ENCODE data around the gene ACO1.

ACO1 gene

GRCh38 chr9:32426278-32426939 lies 42.0 kb downstream of the ACO1 start (continued):
- TF ChIP-seq ZBTB11 (tag by site-specific recombination; conservative IDR thresholded peaks at IDR 0.05; ENCODE audit: low read depth) (no peak), ZNF654 (tag by site-specific recombination; IDR thresholded peaks at IDR 0.05; ENCODE audit: low read depth) (no peak), ZNF48 (tag by site-specific recombination; IDR thresholded peaks at IDR 0.05) (no peak), ZNF391 (tag by site-specific recombination; IDR thresholded peaks at IDR 0.05; ENCODE audit: borderline replicate concordance, low read depth) (no peak), ZNF585B (tag by site-specific recombination; IDR thresholded peaks at IDR 0.05) (no peak), ZBTB7A (tag by site-specific recombination; IDR thresholded peaks at IDR 0.05; ENCODE audit: low read depth) (no peak), ZNF302 (tag by site-specific recombination; IDR thresholded peaks at IDR 0.05; ENCODE audit: low read depth) (no peak), PRDM6 (tag by site-specific recombination; IDR thresholded peaks at IDR 0.05) (no peak)

- Histone ChIP-seq H3K9me3 (ENCODE audit: control insufficient read depth, insufficient read depth, low read depth, low read length) (no peaks in the 10 kb centered on the region), H3K4me1 (ENCODE audit: control insufficient read depth, insufficient read depth, low read length) (no peaks in the 10 kb centered on the region), H3K36me3 (ENCODE audit: control insufficient read depth in 2 of 2, insufficient read depth in 1 of 2, low read length in 2 of 2) (peaks cover 6 to 79% of the 10 kb centered on the region in 2 experiments; a peak in 2 of 3 replicates), H3K4me3 (ENCODE audit: low read depth, low read length) (no peak overlapping the region), H3K27ac (ENCODE audit: extremely low read depth, low read depth, low read length) (no peak overlapping the region)
- CTCF ChIA-PET = interaction anchor here (1.0 kb wide), 1 partner anchor 11 kb away, joined by 5 read pairs; no protein-coding TSS in a partner anchor
- POLR2A ChIA-PET = no interaction called here
- TF ChIP-seq ZNF292 (tag by site-specific recombination; IDR thresholded peaks at IDR 0.05; ENCODE audit: borderline replicate concordance, low read depth) (no peak), GLI4 (tag by site-specific recombination; IDR thresholded peaks at IDR 0.05) (no peak), ZNF114 (tag by site-specific recombination; IDR thresholded peaks at IDR 0.05) (no peak), ZNF488 (tag by site-specific recombination; IDR thresholded peaks at IDR 0.05) (no peak), ZNF274 (IDR thresholded peaks at IDR 0.05; ENCODE audit: low read length) (no peak), ZNF274 (tag by site-specific recombination; IDR thresholded peaks at IDR 0.05; ENCODE audit: borderline replicate concordance) (no peak), GLIS1 (tag by site-specific recombination; IDR thresholded peaks at IDR 0.05) (no peak), ZNF510 (tag by site-specific recombination; IDR thresholded peaks at IDR 0.05; ENCODE audit: insufficient replicate concordance) (no peak), ZNF148 (tag by site-specific recombination; IDR thresholded peaks at IDR 0.05; ENCODE audit: borderline replicate concordance) (no peak), ZNF112 (tag by site-specific recombination; IDR thresholded peaks at IDR 0.05) (no peak), ZNF24 (tag by site-specific recombination; IDR thresholded peaks at IDR 0.05) (no peak), HIC1 (tag by site-specific recombination; IDR thresholded peaks at IDR 0.05) (no peak), ZNF2 (tag by site-specific recombination; IDR thresholded peaks at IDR 0.05) (no peak), ZNF645 (tag by site-specific recombination; IDR thresholded peaks at IDR 0.05) (no peak)
These were observed 42.8 kb downstream of the ACO1 start for GRCh38 chr9:32427111-32427873.
